HG03135 (cell line): ENCODE results near the gene GPR18.
A peak's percentile ranks its signal among the peaks of the same experiment; 100 is the strongest.
"Not testable (repeated sequence)": the region's sequence is repeated elsewhere in the genome, so short reads cannot be mapped to it uniquely, and the experiment has no call there.

Experiments used
- ATAC-seq: cut with Tn5 transposase; IDR thresholded peaks from one replicate; pipeline ENCODE4 v1.9.1; 2021; ENCODE audit warnings: mild to moderate bottlenecking, moderate library complexity; ENCODE audit not compliant: unreplicated experiment

The GPR18 gene

GRCh38 chr13:99231721-99232120 is 26.5 kb downstream of the GPR18 start:
- ATAC-seq, result peak; percentile 30

- ATAC-seq, result no peak
These were observed 27.2 kb downstream of the GPR18 start for GRCh38 chr13:99230991-99231390.

- not testable (repeated sequence) for ATAC-seq
These were observed 27.6 kb downstream of the GPR18 start for GRCh38 chr13:99230588-99230987.

GRCh38 chr13:99228737-99229691 is 29.2 kb downstream of the GPR18 start:
- peak; percentile 89 for ATAC-seq

GRCh38 chr13:99227909-99228688 is 30.1 kb downstream of the GPR18 start:
- ATAC-seq, result no peak

- no peak for ATAC-seq
These were observed 30.8 kb downstream of the GPR18 start for GRCh38 chr13:99227331-99227900.

- no peak for ATAC-seq
These were observed 31.7 kb downstream of the GPR18 start for GRCh38 chr13:99226513-99226912.

GRCh38 chr13:99225078-99225477 is 33.1 kb downstream of the GPR18 start:
- ATAC-seq, result no peak

GRCh38 chr13:99224021-99224420 is 34.2 kb downstream of the GPR18 start:
- no peak for ATAC-seq

- ATAC-seq, result no peak
These were observed 34.6 kb downstream of the GPR18 start for GRCh38 chr13:99223587-99223986.

- ATAC-seq, result no peak
These were observed 36.5 kb downstream of the GPR18 start for GRCh38 chr13:99221567-99222239.

GRCh38 chr13:99220199-99220935 is 37.8 kb downstream of the GPR18 start:
- ATAC-seq, result no peak

GRCh38 chr13:99218969-99219368 is 39.2 kb downstream of the GPR18 start:
- peak; percentile 56 for ATAC-seq

- no peak for ATAC-seq
These were observed 39.6 kb downstream of the GPR18 start for GRCh38 chr13:99218545-99218944.

- no peak for ATAC-seq
These were observed 40.1 kb downstream of the GPR18 start for GRCh38 chr13:99218126-99218525.

- no peak for ATAC-seq
These were observed 40.6 kb downstream of the GPR18 start for GRCh38 chr13:99217461-99218110.

GRCh38 chr13:99215184-99215830 is 42.9 kb downstream of the GPR18 start:
- no peak for ATAC-seq

- ATAC-seq, result no peak
These were observed 43.4 kb downstream of the GPR18 start for GRCh38 chr13:99214731-99215130.

GRCh38 chr13:99214232-99214631 is 43.9 kb downstream of the GPR18 start:
- ATAC-seq, result peak; percentile 66
